Right ventricle myocardium superior (tissue), 1 donor: Measurements from ENCODE around the gene AKT1. TPM values are rescaled to one million over a fixed set of nuclear protein-coding genes. Genes with fewer than 3 reads are reported as not detected.
"Not testable (repeated sequence)": the region's sequence is repeated elsewhere in the genome, so short reads cannot be mapped to it uniquely, and the experiment has no call there.

ENCODE experiments used
- ATAC-seq: fragments of 200-7000 bp; cut with Tn5 transposase; one replicate; pipeline ENCODE4 v1.9.1; 2020; ENCODE audit warnings: mild to moderate bottlenecking; ENCODE audit not compliant: poor library complexity
- DNase-seq: peaks from one replicate; pipeline ENCODE4 v3.0.0-alpha.2; 2020
- intact Hi-C: fragments of 100-400 bp; cut with DNase I; formaldehyde crosslinking; loops from one replicate; pipeline ENCODE4 v1.11.2; 2022
- total RNA-seq: library from RNA; stranded (reverse); fragmentation: NEBNext Ultra II Directional; extraction: Animal tissue kit (Norgen Biotek cat#: 25700); gene quantifications from one replicate; pipeline ENCODE4 v1.2.1, GENCODE V29; 2021
- donor health status: DM: no; HTN: yes; CAD: no; lungs with severe emphysema.

AKT1 gene
- total RNA-seq, 1 donor from 2014 or later, result 120 TPM

DNA sequence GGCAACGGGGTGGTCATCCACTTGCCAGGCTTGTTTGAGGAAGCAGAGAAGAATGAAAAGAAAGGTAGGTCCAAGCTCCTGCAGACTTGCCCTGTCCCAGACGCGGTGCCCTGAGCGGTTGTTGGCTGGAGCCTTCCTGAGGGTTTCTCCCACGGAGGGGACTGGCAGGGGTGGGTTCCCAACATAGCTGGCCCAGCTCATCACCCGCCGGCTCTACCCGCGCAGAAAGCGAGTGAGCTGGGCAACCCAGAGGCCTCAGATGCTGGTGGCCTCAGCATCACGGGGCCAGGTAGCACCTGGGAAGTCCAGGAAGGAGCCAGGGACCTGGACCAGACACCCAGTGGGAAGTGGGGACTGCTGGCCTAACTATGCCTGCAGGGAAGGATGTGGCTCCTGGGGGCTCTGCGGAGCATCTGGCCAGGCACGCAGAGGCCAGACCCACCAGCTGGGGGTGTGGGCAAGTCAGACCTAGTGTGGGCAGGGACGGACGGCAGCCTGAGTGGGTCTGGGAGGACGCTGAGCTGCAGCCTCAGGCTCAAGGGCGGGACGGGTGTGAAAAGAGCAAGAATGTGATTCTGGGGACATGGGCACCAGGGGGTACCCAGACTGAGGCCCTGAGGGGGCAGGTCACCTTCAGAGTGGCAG is 57.1 kb downstream of the AKT1 start:
- no peak for ATAC-seq
- intact Hi-C loops, result no loop called here
- no peak for DNase-seq

DNA sequence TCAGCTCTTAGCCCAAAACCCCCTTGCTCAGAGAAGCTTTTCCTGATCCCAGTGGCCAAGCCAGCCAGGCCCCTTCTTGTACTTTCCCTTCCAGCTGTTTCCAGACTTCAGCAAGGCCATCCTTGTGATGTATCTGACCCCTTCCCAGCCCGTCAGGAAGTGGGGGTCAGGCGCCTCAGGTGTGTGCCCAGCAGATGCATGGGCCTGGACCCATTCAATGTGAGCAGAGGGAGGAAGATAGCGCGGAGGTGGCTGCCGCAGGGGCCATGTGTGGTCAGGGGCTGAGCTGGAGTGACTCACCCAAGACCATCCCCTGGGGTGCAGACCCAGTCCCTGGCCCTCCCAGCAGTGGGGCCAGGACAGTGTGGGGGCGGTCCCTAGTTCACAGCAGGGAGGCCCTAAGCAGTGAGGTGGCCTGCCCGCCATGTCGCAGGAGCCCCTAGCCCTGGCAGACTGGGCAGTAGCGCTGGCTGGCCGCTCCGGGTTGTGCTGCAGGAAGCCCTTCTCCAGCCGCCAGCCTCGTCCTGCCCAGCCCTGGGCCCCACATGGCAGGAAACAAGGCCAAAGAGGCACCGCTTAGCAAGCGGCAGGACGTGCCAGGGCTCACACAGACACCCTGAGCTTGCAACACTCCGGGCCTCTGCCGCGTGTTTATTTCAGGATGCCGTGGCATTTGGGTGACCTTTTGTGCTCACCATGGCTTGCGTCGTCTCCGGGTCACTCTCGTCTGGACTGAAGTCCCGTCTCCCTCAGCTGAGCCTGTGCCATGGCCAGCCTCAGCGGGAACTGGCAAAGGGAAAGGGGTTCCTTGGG is 59.5 kb downstream of the AKT1 start:
- peak; percentile 78 for ATAC-seq
- DNase-seq, result peak; percentile 93
- intact Hi-C loops, result no loop called here

DNA sequence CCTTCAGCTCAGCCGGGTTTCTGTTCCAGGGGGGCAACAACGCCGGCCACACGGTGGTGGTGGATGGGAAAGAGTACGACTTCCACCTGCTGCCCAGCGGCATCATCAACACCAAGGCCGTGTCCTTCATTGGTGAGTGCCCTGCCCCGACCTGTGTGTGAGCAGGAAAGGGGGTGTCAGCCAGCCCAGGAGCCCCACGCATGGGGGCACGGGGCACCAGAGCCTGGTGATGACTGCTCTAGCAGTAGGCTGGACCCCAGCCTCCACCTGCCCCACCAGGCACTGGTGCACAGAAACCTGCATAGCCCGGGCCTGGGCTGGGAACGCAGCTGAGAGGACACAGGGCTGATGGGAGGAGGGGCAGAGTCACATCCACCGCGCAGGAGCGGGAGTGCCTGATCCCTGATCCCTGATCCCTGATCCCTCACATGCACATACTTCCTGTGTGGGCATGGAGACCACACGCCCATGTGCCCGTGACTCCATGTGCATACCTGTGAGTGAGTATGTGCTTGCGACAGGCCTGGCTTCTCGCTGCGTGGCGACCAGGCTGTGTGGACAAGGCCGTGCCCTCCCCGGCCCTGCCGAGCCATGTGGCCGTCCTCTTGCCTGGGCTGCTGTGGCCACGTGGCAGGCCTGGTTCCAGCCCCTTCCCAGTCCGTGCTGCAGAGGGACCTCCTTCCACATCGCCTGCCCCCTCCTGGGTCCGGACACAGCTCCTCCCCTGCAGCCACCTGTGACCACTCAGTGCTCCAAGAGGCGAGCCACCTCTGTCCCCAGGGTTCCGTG is 60.4 kb downstream of the AKT1 start:
- DNase-seq, result no peak
- intact Hi-C loops, result no loop called here
- peak; percentile 8 for ATAC-seq

DNA sequence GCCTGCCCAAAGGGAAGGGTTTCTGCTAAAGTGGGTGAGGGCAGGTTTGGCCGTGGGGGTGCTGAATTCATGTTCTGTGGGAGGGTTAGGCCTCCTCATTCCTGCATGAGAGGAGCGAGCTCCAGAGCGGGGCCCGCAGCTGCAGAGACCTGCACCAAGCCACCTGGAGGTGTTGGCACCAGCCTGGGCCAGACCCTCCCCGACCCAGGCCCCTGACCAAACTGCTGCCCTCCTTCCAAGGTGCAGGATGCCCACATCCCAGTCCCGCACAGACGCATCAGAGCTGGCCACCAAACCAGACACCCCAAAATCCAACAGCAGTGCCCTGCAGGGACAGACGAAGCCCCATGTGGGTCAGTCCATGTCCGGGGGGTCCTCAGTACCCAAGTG is 61.0 kb downstream of the AKT1 start:
- intact Hi-C loops, result no loop called here
- ATAC-seq (no peak), DNase-seq (no peak)

DNA sequence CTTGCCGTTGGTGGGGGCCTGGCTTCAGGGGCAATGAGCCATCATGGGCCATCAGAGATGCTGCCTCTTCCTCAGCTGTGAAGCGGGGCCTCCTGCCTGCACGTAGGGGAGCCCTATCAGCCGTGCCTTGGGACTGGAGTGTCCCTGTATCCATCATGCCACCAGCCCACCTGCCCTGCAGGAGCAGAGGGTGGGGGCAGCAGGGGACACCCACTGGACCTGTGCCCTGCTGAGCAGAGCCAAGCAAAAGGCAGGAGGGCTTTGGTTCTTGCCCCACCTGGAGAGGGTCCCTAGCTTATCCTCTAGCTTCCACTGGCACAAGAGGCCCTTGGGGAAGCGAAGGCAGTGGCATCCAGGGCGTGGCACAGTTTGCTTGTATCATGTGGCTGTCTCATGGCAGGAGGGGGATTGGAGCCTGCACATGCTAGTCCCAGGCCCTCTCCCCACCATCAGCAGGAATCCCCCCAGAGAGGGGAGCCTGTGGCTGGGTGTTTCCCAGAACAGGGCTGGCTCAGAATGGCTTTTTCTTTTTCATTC is 61.4 kb downstream of the AKT1 start:
- ATAC-seq, result no peak
- intact Hi-C loops, result no loop called here
- DNase-seq, result no peak

DNA sequence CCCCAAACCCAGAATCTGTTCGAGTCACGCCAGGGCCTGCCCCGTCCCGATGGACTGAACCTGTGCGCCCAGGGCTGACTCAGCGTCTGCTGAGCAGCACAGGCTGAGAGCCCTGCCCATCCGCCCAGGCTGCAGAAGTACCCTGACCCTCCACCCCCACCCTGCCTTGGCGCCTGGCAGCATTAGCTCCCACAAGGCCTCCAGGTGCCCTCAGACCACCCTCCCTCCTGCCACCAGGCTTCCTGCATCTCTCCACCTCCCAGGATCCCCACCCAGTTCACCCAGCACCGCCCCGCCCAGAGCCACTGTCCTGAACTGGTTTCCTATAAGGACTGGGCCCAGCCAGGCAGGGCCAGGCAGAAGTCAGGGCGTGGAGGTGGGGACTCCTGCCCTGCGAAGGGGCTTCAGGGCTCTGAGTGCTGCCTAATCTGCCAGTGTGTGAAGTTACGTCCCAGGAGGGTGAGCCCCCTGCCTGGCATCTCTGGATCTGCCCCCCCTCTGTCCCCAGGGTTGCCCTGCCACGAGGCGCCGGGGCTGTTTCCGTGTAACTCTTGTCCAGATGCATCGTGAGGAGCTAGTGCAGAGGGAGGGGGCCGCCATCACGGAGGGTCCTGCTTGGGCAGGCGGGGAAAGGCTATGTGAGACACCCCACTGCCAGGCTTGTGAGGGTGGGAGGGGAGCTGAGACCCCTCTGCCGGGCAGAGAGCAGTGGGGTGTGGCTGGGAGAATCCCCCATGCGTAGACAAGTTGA is 62.4 kb downstream of the AKT1 start:
- ATAC-seq (no peak), DNase-seq (no peak)
- intact Hi-C loops, result no loop called here

- intact Hi-C loops, result no loop called here
- ATAC-seq (peak; percentile 65), DNase-seq (peak; percentile 91)
Measured at GRCh38 chr14:104732355-104732804, 63.2 kb downstream of the AKT1 start.

DNA sequence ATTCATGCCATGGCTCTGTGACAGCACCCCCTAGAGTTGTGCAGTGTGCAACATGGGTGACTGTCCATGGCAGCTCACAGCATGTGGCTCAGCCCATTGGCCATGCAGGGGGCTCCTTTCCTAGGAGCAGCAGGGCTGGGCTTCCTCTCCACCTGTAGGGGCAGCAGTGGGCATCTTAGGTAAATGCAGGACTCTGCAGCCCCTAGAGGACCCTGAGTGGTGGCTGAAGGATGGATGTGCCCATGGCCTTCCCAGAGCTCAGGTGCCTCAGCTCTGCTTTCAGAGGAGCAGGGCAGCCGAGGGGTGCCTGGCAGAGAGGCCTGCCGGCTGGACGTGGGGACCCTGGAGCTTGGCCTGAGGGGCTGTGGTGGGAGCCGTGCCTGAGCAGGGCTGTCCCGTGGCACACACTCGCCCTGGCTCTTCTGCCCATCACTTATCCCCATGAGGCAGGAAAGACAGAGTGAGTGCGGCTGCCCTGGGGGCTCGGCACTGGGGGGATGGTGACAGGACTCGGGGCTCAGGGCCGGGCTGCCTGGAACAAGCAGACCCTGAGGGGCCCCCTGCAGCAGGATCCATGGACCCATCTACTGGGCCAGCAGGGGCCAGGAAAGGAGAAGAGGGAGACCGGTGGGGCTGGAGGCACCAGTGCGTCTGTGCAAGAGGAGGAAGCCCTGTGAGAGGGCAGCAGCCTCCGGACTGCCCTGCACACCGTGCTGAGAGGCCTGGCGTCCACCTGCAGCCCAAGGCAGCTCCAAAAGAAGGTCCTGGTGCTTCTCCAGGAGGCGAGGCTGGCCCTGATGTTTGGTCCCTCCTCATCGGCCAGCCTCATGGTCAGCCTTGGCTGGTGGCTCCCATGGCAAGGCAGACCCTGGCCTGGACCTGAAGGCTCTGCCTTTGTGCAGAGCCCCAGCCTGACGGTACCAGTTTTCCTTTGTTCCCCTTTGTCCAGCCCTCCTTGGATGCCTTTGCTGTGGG is 63.9 kb downstream of the AKT1 start:
- intact Hi-C loops, result no loop called here
- ATAC-seq, result no peak
- DNase-seq, result no peak

- intact Hi-C loops, result no loop called here
- ATAC-seq (no peak), DNase-seq (no peak)
Measured at GRCh38 chr14:104730487-104730886, 65.1 kb downstream of the AKT1 start.

DNA sequence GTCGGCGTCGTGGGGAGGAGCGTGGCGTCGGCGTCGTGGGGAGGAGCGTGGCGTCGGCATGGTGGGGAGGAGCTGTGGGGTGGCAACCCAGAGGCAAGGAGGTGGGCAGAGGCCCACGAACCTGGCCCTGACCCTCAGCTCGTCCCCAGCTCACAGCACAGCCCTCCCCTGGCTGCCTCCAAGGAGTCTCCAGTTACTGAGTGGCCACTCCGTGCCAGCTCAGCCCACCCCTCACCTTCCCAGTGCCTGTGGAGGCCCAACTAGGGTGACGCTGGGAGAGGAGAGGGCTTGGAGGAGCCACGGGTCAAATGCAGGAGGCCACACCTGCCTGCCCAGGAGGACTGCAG is 65.7 kb downstream of the AKT1 start:
- ATAC-seq (no peak), DNase-seq (no peak)
- intact Hi-C loops, result no loop called here

DNA sequence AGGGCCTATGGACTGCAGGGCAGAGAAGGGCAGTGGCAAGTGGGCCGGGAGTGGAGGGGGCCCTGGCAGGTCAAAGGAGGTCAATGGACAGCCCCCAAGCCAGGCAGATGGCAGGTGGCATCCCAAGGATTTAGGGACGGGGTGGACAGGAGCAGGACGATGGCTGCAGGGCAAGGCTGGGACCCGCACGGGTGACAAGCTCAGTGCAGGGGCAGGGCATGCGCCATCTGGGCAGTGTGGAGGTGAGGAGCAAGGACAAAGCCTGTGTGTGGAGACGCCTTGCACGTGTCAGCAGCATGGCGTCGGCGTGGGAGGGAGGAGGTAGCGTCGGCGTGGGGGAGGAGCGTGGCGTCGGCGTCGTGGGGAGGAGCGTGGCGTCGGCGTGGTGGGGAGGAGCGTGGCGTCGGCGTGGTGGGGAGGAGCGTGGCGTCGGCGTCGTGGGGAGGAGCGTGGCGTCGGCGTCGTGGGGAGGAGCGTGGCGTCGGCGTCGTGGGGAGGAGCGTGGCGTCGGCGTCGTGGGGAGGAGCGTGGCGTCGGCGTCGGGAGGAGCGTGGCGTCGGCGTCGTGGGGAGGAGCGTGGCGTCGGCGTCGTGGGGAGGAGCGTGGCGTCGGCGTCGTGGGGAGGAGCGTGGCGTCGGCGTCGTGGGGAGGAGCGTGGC is 66.2 kb downstream of the AKT1 start:
- ATAC-seq, DNase-seq, intact Hi-C loops: not testable (repeated sequence)

DNA sequence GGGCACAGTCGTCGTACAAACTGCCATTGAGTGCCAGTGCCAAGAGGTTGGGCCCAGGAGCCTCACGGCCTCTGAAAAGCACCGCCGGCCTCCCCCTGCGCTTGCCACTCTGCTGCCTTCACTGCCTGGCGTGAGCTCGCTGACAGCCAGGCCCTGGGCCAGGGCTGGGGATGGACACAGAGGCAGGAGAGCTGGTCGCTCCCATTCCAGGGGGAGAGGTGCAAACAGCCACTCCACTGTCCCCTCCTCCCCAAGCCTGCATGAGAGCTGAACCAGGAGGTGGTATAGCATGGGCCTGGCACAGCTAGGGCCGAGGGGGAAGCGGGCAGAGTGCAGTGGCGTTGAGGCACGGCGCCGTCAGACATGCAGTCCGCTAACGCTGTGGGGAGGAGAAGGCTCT is 66.9 kb downstream of the AKT1 start:
- intact Hi-C loops, result no loop called here
- ATAC-seq, result no peak

DNA sequence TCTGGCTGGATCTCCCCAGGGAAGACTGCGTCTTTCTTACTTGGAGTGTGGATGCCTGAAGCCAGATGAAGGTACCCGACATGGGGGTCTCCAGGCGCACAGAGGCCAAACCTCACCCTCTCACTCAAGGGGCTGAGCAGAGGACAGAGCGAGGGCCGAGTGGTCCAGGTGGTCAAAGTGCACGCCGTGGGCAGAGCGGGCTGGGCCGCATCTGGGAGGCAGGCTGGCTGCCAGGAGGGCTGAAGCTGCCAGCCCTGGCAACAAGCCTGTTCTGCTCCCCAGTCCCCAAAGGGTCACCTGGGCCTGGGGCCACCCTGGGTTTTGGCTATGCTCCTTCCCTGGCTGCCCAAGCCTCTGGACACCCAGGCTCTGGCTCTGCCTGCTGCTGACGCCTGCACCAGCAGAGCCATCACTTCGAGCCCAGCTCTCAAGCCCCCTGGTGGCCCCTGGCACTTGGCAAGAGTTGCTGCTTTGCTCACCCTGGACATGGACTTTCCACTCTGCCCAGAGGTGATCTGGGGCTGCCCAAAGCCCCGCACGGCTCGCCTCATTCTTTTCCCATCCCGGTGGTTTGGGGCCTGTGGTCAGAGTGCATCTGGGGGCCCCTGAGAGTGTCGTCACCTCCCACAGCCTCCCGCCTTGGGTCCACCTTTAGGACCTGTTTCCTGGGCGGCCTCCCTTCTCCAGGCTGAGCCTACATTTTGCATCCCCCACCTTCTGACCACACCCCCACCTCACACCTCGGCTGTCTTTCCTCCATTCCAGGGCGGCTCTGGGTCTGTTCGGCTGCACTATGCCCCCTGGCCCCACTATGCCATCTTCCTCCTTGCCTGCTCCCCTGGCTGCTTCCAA is 68.7 kb downstream of the AKT1 start:
- intact Hi-C loops, result no loop called here
- ATAC-seq (no peak), DNase-seq (no peak)

More for the DNA sequence above, 66.9 kb downstream of the AKT1 start:
- no peak for DNase-seq

GRCh38 chr14:104725772-104726548 is 69.6 kb downstream of the AKT1 start:
- ATAC-seq, result no peak
- intact Hi-C loops, result no loop called here
- DNase-seq, result no peak

DNA sequence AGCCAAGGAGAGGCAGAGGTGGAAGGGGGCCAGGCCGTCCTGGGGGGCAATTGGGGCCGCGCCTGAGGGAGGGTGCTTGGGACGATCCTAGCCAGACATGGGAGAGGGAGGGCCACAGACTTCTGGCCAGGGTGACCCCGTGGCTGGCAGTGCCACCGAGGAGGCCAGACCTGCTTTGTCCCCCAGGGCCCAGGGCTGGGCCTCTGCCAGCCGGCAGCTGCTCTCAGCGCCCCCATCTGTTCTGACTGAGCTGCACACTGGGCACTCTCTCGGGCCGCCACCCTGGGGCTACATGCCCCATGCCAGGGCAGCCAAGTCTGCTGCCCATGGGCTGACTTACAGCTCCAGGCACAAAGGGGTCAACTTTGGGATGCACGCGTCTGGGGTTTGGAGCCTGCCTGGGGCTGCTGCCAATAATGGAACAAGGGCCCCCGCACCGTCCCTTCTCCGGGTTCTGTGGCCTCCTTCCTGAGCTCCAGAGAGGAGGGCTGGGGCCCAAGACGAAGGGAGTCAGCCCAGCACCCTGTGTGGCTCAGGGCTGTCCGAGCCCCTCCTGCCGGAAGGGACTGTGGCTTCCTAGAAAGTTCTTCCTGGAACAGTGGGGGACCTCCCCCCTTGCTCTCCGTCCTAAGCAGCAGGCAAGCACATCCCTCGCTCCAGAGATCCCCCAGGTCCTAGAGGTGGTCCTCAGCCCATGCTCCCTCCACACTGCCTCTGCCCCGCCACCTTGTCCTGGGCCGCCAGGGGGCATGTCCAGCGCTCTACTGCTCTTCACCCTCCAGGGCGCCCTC is 70.4 kb downstream of the AKT1 start:
- intact Hi-C loops, result no loop called here
- DNase-seq, result peak; percentile 78
- ATAC-seq, result peak; percentile 50
